Measurements from ENCODE around the gene DEDD. TPM values are rescaled to one million over a fixed set of nuclear protein-coding genes. Genes with fewer than 3 reads are reported as not detected.
A peak's percentile ranks its signal among the peaks of the same experiment; 100 is the strongest.
"Not testable (repeated sequence)": the region's sequence is repeated elsewhere in the genome, so short reads cannot be mapped to it uniquely, and the experiment has no call there.

The DEDD gene
- total RNA-seq, 4 donors from 2014 or later, result 23.0 to 48.7 (median 31.4) TPM

DNA sequence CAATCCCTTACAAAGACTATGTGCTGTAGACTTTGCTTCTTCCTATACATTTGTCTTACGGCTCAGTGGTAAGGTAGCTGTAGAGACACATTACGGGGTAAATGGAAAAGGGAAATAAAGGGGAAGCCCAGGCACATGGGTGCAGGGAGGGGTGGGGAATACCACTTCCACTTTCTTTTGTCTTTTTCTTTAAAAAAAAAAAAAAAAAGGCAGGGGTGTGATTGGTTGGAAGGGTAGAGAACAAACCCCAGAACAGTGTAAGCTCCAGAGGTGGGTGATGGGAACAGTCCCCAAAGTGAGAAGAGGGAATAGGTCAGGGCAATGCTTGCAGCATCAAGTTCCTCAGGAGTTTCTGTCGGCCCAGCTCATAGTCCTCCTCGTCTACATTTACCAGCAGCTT is 10.6 kb downstream of the DEDD start:
- H3K4me1 ChIP-seq, result peaks cover 8 to 33% (median 13%) of the 10 kb centered on the region in 4 donors
- peaks cover 0 to 66% (median 0%) of the 10 kb centered on the region in 3 donors for H3K36me3 ChIP-seq
- TF ChIP-seq POLR2A (IDR thresholded peaks at IDR 0.05), result no peak
- TF ChIP-seq, protein P1, sequence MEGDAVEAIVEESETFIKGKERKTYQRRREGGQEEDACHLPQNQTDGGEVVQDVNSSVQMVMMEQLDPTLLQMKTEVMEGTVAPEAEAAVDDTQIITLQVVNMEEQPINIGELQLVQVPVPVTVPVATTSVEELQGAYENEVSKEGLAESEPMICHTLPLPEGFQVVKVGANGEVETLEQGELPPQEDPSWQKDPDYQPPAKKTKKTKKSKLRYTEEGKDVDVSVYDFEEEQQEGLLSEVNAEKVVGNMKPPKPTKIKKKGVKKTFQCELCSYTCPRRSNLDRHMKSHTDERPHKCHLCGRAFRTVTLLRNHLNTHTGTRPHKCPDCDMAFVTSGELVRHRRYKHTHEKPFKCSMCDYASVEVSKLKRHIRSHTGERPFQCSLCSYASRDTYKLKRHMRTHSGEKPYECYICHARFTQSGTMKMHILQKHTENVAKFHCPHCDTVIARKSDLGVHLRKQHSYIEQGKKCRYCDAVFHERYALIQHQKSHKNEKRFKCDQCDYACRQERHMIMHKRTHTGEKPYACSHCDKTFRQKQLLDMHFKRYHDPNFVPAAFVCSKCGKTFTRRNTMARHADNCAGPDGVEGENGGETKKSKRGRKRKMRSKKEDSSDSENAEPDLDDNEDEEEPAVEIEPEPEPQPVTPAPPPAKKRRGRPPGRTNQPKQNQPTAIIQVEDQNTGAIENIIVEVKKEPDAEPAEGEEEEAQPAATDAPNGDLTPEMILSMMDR (IDR thresholded peaks at IDR 0.05), result no peak
- no peak overlapping the region for H3K4me3 ChIP-seq
- no peaks in the 10 kb centered on the region for H3K9me3 ChIP-seq
- no peaks in the 10 kb centered on the region for H3K27me3 ChIP-seq
- H3K27ac ChIP-seq, result peak overlapping the region in 1 of 4 donors; percentile 11
- DNase-seq, result no peak

DNA sequence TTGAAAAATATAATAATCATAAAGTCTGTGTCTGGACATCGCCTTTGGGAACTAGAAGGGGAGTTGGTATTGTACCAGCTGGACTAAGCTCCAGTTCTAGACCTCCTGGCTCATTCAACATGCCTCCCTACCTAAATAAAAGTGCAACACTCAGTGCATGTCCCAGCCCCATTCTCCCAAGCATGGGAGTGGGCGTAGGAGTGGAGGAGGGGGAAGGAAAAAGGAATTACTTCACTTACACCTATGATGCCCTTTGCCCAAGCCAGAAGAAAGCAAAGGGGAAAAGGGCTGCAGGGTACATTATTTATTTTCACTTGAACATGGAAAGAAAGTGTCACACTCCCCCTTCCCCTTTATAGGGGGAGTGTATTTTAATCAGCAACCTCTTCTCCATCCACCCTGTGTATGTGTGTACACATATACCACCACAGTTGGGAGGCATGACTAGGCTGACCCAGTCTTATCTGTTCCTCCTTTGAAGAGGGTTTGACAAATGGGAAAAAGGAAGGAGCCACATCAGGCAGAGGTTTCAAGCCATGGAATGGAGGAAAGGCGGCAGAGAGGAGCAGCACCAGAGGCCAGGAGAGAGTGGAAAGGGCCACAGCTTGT is 11.3 kb downstream of the DEDD start:
- Histone ChIP-seq H3K27me3 (no peaks in the 10 kb centered on the region), H3K9me3 (no peaks in the 10 kb centered on the region), H3K4me3 (no peak overlapping the region), H3K27ac (no peak overlapping the region), H3K36me3 (peaks cover 0 to 59% (median 0%) of the 10 kb centered on the region in 3 donors), H3K4me1 (peaks cover 11 to 40% (median 17%) of the 10 kb centered on the region in 4 donors)
- TF ChIP-seq POLR2A (IDR thresholded peaks at IDR 0.05), result no peak
- TF ChIP-seq, protein P1 (IDR thresholded peaks at IDR 0.05), result no peak
- DNase-seq, result no peak

DNA sequence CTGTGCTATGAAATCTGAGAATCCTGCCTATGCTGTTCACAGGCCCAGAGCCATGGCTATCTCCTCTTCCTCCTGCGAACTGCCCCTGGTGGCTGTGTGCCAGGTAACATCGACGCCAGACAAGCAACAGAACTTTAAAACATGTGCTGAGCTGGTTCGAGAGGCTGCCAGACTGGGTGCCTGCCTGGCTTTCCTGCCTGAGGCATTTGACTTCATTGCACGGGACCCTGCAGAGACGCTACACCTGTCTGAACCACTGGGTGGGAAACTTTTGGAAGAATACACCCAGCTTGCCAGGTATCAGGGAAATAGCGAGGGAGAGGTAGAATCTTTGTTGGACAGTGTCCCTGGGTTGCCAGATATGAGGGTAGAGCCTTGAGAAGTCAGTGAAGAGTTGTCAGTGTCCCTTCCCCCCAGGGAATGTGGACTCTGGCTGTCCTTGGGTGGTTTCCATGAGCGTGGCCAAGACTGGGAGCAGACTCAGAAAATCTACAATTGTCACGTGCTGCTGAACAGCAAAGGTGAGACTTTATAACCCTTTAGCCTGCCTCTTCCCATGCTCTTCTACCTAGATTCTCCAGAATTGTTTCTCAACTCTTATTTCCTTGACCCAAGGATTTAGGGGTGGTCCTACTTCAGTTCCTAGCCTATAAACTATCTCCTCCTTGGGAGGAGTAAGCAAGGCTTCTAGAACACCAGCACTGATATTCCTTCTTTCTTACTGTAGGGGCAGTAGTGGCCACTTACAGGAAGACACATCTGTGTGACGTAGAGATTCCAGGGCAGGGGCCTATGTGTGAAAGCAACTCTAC is 13.2 kb downstream of the DEDD start:
- H3K4me3 ChIP-seq, result peak overlapping the region; percentile 65 to 83 (median 81)
- H3K27ac ChIP-seq, result peak overlapping the region; percentile 89 to 97 (median 93)
- no peaks in the 10 kb centered on the region for H3K9me3 ChIP-seq
- peak; percentile 28 to 60 for TF ChIP-seq POLR2A (IDR thresholded peaks at IDR 0.05)
- TF ChIP-seq, protein P1 (IDR thresholded peaks at IDR 0.05), result peak in 4 of 6 experiments; percentile 33 to 72 (median 67)
- no peaks in the 10 kb centered on the region for H3K27me3 ChIP-seq
- H3K4me1 ChIP-seq, result peaks cover 11 to 55% (median 17%) of the 10 kb centered on the region in 4 donors
- DNase-seq, result peak in 2 of 3 donors; percentile 70 to 79
- H3K36me3 ChIP-seq, result peaks cover 0 to 46% (median 0%) of the 10 kb centered on the region in 3 donors

DNA sequence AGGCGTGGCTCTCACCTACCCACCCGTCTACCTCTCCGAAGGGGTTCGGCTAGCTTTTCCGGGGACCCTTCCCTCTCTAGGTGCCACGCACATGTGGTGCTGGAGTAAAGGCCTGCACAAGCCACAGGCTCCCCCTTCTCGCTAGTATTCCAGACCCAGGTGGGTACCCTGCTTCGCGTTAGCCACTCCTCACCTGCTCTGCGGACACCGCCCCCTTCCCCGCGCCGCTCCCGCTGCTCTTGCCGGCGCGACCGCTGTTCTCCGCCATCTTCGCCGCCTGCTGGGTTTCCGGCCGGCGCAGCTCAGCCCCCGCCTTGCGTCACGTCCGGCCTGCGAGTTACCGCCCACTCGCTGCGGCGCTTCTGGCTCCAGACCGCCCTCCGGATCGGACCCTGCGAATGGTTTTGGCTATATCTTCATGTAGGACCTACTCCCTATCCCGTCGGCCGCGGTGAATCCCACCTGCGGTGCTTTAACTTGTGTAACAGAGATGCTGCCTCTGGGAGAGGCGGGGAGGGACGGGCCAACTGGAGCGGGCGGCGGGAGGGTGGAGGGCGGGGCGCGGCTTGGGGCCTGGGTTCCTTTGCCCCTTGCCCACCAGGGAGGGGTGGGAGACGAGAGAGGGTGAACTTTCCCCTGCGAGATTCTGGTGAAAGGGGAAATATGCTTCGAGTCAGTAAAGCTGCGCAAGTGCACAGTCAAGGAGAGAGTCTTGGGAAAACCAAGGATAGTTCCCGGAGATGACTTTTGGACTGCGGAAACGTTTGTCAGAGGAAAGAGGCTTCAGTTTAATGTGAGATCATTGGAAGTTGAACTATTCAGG is 14.5 kb downstream of the DEDD start, which contains the start of the genes NIT1 and PFDN2:
NIT1 (plus strand) TSS at position 347 of the 823 bp plus-strand sequence; CDS start at position 419, 72 bp downstream.
PFDN2 (minus strand) TSS at position 279 of the 823 bp plus-strand sequence; CDS start at position 268, 11 bp downstream.
- peak; percentile 76 to 83 for TF ChIP-seq POLR2A (IDR thresholded peaks at IDR 0.05)
- TF ChIP-seq, protein P1 (IDR thresholded peaks at IDR 0.05), result peak in 1 of 6 experiments; percentile 6
- peak within 1 kb of the TSS; percentile 89 to 97 (median 93) for H3K27ac ChIP-seq
- peaks cover 0 to 32% (median 0%) of the 10 kb centered on the region in 3 donors for H3K36me3 ChIP-seq
- no peaks in the 10 kb centered on the region for H3K9me3 ChIP-seq
- H3K4me3 ChIP-seq, result peak within 1 kb of the TSS; percentile 65 to 83 (median 81)
- H3K4me1 ChIP-seq, result peaks cover 11 to 55% (median 17%) of the 10 kb centered on the region in 4 donors
- peak; percentile 82 to 93 (median 91) for DNase-seq
- no peaks in the 10 kb centered on the region for H3K27me3 ChIP-seq

DNA sequence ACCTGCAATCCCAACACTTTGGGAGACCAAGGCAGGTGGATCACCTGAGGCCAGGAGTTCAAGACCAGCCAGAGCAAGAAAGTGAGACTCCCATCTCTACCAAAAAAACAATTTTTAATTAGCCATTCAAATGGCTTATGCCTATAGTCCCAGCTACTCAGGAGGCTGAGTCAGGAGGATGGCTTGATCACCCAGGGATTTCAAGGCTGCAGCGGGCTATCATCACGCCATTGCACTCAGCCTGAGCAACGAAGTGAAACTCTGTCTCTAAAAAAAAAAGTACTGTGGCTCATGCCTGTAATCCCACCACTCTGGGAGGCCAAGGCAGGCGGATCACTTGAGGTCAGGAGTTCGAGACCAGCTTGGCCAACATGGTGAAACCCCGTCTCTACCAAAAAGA is 16.5 kb downstream of the DEDD start:
- H3K9me3 ChIP-seq, H3K4me3 ChIP-seq, H3K27me3 ChIP-seq, DNase-seq: not testable (repeated sequence)
- peaks cover 0 to 12% (median 0%) of the 10 kb centered on the region in 3 donors for H3K36me3 ChIP-seq
- peaks cover 11 to 51% (median 17%) of the 10 kb centered on the region in 4 donors for H3K4me1 ChIP-seq
- H3K27ac ChIP-seq, result peak overlapping the region in 1 of 4 donors; percentile 18

Data from Peyer's patch (tissue), 4 donors.